NK-92 treated with Interleukin-12 subunit alpha and Interleukin-12 subunit beta, amount 100 ng/mL, for 24 hours (cell line): ENCODE measurements around the gene OR7D2.
"Not testable (repeated sequence)": the region's sequence is repeated elsewhere in the genome, so short reads cannot be mapped to it uniquely, and the experiment has no call there.

Source experiments
- DNase-seq: peaks from one replicate; lab custom pipeline; 2025; lab: John Stamatoyannopoulos, UW

OR7D2 gene

DNA sequence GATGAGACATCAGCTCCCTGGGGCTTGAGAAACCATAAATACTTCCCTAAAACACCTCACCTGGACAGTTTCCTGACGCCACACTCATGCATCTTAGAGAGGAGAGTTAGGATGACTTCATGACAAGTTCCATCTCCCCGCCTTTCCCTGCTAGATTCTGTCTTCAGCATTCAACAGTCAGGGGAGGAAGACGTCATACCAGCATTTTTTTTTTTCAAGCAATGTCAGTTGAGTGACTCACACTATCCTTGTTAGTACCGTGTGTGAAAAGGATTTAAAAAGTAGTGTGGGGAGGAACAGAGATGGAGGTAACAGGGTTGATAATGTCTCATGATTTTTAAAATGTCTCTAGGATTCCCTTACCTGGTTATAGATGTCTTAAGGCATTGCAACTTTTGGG is at the start of gene OR7D2:
Gene OR7D2, plus strand, starts transcription at position 79 of the 400 bp plus-strand sequence. CDS start 6,803 bp downstream, outside the sequence.
- no peak for DNase-seq

- DNase-seq: no peak
These were observed 47.8 kb upstream of the OR7D2 start for GRCh38 chr19:9130965-9131364.

GRCh38 chr19:9132422-9132821 is 46.4 kb upstream of the OR7D2 start:
- no peak for DNase-seq

DNA sequence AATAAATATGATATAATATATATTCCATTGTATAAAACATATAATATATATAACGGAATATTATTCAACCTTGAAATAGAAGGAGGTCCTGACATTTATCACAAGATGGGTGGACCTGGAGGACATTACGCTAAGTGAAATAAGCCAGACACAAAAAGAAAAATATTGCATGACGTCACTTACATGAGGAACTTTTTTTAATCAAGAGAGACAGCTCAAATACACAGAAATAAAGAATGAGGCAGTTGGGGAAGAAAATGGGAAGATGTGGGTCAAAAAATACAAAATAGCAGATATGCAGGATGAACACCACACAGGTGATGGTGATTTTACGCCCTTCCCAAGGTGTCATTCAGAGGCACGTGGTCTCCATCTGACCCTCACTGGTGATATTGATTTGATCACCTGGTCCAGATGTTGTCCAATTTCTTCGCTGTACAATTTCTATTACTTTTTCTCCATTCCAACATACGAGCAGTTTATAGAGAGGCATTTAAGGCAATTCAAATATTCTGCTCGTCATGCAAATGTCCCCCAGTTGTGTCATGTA is 39.1 kb upstream of the OR7D2 start:
- DNase-seq: no peak

DNA sequence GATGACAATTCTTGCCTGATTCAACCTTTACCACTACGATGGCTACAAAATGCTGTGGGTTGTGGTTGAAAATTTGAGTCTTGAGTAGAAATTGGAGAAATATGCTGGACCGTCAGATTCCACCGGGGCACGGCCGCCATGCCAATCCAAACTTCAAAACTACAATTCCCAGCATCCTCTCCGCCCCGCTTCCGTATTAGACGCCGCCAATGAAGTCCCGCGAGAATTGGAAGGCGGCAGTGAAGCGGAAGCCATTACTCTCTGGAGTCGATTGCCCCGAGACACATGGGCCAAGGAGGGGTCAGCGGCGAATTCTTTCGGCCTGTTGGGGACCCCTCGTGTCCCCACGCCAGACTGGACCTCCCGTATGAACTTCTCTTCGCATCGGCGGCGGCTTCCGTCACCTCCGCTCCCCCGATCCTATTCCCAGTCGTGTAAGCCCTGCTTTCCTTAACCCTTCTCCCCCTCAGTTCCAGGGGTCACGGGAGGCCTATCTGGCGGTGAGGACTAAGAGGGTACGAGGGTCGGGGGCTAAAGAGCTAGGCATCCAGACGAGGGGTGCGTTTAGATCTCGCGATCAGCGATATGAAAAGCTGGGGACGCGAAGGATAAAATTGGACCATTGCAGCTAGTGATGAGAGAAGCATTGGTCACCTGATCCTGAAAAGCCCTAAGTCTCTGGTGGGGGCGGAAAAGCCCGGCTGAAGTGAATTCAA is 38.5 kb upstream of the OR7D2 start, which contains the start of gene ZNF317:
Gene ZNF317, plus strand, starts transcription at position 239 of the 716 bp plus-strand sequence. CDS start 15,620 bp downstream, outside the sequence.
- peak; percentile 82 for DNase-seq

DNA sequence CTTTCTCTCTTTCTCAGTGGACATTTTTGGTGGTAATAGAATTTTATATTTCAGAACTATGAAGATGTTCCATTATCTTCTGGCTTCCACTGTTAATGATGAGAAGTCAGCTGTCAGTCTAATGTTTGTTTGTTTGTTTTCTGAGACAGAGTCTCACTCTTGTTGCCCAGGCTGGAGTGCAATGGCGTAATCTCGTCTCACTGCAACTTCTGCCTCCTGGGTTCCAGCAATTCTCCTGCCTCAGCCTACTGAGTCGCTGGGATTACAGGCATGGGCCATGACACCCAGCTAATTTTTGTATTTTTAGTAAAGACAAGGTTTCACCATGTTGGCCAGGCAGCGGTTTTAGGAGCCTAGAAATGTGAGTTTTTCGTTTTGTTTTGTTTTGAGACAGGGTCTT is 33.9 kb upstream of the OR7D2 start:
- no peak for DNase-seq

GRCh38 chr19:9146882-9147281 is 31.9 kb upstream of the OR7D2 start:
- DNase-seq: no peak

- DNase-seq: no peak
These were observed 30.1 kb upstream of the OR7D2 start for GRCh38 chr19:9148697-9149096.

GRCh38 chr19:9149997-9150396 is 28.8 kb upstream of the OR7D2 start:
- DNase-seq: no peak

DNA sequence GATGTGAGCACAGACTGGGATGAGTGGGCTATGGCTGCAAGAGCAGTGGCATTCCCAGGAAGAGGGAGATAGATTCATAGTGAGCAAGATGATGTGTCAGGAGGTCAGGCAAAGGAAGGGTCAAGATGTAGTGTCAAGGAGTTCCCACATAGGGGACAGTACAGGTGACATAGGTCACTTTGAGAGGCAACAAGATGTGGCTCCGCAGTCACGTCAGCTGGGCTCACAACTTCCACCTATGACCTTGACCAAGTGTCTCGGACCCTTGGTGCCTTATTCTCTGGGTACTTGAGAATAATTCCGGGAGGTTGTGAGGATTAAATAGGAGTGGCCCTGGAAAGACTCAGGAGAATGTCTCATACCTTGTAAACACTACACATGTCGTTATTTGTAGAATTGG is 28.1 kb upstream of the OR7D2 start:
- no peak for DNase-seq

DNA sequence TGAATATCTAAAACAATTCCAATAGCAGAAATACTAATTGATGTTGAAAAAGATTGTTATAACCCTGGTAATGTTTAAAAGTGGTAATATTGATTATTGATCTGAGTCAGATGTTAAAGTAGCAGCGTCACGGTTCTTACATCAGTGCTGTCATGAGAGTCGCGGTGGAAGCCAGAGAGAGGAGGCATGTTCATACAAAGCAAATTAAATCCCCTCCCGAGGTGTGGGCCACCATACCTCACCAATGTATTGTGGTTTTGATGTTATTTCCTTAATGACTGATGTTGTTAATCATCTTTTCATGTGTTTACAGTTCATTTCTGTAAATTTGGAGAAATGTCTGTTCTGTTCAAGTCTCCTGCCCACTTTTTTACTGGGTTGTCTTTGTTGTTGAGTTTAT is 27.4 kb upstream of the OR7D2 start:
- no peak for DNase-seq

DNA sequence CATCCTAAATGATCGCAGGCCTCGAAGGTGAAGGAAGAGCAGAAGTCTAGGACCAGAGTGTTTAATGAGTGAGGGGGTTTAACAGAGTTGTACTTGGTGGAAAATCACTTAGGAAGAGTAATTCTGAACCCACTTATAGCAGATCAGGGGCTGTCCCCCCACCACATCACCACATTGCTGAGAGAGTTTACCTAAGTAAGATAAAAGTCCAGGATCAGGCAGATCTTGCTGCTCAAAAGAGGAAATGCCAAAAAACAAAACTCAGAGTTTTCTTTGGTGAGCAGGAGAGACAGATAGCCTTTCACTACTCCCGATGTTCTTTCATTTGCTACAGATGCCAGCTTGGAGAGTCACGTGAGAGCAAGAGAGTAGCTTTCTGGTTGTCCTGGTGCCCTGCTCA is 23.2 kb upstream of the OR7D2 start:
- no peak for DNase-seq

GRCh38 chr19:9156304-9156703 is 22.5 kb upstream of the OR7D2 start:
- no peak for DNase-seq

DNA sequence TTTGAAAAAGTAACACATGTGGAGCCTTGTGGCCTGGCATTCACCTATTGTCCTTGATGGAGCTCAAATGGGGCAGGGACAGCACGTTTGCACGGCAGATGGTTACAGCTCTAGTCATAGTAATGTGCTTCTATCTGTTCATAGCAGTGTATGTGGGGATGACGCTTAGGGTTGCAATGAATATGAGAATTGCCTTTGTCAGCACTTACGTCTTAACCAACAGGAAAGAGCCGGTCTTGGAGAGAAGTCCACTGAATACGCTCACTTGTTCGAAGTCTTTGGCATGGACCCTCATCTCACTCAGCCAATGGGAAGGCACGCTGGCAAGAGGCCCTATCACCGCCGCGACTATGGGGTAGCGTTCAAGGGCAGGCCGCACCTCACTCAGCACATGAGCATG is 18.9 kb upstream of the OR7D2 start:
- DNase-seq: no peak

GRCh38 chr19:9161427-9161826 is 17.4 kb upstream of the OR7D2 start:
- DNase-seq: no peak

DNA sequence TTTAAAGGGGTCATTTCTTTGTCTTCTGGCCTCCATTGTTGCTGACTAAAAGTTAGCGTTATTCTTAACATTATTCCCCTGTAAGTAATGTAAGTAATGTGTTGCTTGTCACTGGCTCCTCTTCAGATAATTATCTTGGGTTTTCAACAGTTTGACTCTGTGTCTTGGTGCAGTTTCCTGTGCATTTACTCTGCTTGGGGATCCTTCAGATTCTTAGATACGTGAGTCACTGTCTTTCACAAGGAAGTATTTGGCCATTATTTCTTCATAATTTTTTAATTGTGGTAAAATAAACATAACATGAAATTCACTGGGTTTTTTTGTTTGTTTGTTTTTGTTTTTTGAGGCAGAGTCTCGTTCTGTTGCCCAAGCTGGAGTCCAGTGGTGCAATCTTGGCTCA is 13.5 kb upstream of the OR7D2 start:
- DNase-seq: no peak

DNA sequence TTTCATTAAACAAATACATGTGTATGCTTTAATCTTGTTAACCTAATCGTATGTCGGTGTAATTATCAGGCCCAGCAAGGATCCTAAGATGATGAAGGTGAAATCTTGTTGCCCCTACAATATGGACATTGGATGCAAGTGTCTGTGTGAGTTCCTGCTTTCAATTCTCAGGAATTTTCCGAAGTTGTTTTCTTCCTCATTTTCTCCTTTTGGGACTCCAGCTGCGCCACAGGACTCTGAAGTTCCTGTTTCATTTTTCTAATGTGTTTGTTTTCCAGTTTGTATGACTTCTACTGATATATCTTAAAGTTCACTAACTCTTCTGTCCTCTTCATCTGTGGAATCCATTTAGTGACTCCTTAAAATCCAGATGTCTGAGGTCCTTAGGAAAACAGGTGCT is 11.9 kb upstream of the OR7D2 start:
- DNase-seq: no peak

GRCh38 chr19:9171393-9171991 is 7.3 kb upstream of the OR7D2 start:
- no peak for DNase-seq

DNA sequence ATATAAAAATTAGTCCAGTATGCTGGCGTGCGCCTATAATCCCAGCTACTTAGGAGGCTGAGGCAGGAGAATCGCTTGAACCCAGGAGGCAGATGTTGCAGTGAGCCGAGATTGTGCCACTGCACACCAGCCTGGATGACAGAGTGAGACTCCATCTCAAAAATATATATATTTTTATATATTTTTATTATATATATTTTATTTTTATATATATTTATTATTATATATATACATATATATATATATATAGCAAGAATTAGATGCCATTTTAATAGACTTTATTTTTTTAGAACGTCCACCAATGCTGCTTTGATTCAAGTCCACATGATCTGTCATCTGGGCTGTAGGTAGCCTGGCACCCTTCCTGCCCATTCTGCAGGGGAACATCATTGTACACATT is 3.5 kb upstream of the OR7D2 start:
- DNase-seq: no peak

- DNase-seq: no peak
These were observed 4.2 kb downstream of the OR7D2 start for GRCh38 chr19:9183000-9183399.

DNA sequence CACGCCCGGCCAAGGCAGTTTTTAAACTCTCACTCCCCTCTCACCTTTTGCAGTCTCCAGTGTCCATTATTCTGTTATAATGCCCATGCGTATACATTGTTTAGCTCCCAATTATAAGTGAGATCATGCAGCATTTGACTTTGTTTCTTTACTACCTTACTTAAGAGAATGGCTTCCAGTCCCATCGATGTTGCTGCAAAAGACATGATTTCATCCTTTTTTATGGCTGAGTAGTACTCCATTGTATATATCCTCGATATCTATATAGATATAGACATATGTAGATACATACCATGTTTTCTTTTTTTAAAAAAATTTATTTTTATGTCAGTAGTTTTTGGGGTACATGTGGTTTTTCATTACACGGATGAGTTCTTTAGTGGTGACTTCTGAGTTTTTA is 8.4 kb downstream of the OR7D2 start:
- no peak for DNase-seq

DNA sequence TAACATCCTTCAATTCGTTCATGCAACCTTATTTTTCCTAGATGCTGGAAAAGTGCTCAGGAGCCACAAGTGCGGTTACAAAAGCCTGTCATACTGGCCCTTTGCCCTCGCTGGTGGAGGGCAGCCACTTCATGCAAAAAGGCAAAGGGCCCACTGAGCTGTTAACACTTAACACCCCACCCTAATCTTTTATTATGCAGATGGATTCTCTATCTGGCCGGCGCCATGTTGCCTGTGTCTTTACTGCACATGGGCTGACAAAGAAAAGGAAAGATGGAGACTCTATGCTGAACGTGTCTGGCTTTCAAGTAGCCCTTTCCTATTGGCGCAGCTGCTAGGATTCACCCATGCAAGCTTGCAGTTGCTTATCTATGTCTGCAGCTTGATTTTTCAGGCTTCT is 10.8 kb downstream of the OR7D2 start:
- DNase-seq: no peak

DNA sequence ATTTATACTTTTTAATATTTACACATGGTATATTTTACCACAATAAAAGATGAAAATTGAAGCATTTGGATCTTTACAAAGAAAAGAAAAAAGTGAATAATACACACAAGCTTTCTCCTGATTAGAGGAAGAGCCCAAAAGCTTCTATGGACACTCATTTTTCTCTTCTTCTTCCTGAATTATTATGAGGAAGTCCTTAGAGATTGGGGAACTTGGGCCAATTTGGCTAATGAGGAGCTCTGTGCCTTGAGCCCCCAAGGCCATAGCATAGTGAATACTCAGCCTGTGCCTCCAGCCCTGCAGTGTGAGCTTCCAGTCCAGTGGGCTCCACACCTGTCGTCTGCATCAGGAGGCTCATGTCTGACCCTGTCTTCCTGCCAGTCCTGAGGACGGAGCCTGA is 19.3 kb downstream of the OR7D2 start:
- not testable (repeated sequence) for DNase-seq
